GM18868 (cell line): ENCODE results near the gene WDCP.
"Not testable (repeated sequence)": the region's sequence is repeated elsewhere in the genome, so short reads cannot be mapped to it uniquely, and the experiment has no call there.

Experiments
- ATAC-seq: cut with Tn5 transposase; IDR thresholded peaks from one replicate; pipeline ENCODE4 v1.9.1; 2021; ENCODE audit warnings: mild to moderate bottlenecking, moderate library complexity; ENCODE audit not compliant: unreplicated experiment

The WDCP gene

GRCh38 chr2:24046930-24047702, at the start of gene WDCP:
WDCP (minus strand) TSS chr2:24047391; CDS start chr2:24039494, 7,897 bp downstream.
- ATAC-seq, result peak; percentile 99

DNA sequence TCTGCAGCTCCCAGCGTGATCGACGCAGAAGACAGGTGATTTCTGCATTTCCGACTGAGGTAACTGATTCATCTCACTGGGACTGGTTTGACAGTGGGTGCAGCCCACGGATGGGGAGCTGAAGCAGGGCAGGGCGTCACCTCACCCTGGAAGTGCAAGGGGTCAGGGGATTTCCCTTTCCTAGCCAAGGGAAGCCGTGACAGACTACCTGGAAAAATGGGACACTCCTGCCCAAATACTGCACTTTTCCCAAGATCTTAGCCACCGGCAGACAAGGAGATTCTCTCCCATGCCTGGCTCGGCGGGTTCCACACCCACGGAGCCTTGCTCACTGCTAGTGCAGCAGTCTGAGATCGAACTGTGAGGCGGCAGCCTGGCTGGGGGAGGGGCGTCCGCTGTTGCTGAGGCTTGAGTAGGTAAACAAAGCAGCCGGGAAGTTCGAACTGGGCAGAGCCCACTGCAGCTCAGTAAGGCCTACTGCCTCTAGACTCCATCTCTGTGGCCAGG, 48.0 kb upstream of the WDCP start:
- not testable (repeated sequence) for ATAC-seq

DNA sequence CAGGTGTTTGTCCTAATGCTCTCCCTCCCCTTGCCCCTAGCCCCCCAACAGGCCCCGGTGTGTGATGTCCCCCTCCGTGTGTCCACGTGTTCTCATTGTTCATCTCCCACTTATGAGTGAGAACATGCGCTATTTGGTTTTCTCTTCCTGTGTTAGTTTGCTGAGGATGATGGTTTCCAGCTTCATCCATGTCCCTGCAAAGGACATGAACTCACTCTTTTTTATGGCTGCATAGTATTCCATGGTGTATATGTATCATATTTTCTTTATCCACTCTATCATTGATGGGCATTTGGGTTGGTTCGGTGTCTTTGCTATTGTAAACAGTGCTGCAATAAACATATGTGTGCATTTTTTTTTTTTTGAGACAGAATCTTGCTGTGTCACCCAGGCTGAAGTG, 46.1 kb upstream of the WDCP start:
- not testable (repeated sequence) for ATAC-seq

GRCh38 chr2:24088821-24089359, 41.7 kb upstream of the WDCP start:
- ATAC-seq, result no peak

- no peak for ATAC-seq
Measured at GRCh38 chr2:24087032-24087431, 39.8 kb upstream of the WDCP start.

DNA sequence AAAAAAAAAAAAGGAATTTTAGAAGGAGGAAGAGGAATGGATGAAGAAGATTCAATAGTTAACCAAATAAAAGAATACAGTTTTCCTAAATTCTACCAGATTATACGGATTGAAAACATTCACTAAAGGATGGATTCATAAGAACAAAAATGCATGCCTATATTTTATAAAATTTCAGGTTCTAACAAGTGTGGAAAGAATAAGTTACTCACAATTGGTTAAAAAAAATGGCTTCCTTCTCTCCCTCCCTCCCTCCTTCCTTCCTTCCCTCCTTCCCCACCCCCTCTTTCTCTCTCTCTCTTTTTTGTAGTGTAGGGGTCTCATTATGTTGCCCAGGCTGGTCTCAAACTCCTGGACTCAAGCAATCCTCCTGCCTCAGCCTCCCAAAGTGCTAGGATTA, 39.0 kb upstream of the WDCP start:
- no peak for ATAC-seq

DNA sequence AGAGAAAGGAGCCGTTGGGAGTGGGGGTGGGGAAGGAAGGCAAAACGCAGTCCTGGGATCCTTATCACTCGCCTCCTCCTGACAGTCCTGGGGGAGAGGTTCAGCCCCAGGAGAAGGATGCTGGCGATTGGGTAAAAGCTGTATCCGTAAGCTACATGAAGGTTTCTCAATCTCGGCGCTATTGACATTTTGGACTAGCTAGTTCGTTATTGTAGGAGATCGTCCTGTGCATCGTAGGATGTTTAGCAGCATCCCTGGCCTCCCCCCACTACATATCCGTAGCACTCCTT, 38.0 kb upstream of the WDCP start:
- ATAC-seq, result no peak

- ATAC-seq, result peak; percentile 72
Measured at GRCh38 chr2:24084386-24085199, 37.4 kb upstream of the WDCP start, which contains the start of gene TP53I3. TP53I3 (minus strand) TSS chr2:24084834; CDS start chr2:24084326, 508 bp downstream.

GRCh38 chr2:24083567-24084385, 36.6 kb upstream of the WDCP start:
- peak; percentile 81 for ATAC-seq

DNA sequence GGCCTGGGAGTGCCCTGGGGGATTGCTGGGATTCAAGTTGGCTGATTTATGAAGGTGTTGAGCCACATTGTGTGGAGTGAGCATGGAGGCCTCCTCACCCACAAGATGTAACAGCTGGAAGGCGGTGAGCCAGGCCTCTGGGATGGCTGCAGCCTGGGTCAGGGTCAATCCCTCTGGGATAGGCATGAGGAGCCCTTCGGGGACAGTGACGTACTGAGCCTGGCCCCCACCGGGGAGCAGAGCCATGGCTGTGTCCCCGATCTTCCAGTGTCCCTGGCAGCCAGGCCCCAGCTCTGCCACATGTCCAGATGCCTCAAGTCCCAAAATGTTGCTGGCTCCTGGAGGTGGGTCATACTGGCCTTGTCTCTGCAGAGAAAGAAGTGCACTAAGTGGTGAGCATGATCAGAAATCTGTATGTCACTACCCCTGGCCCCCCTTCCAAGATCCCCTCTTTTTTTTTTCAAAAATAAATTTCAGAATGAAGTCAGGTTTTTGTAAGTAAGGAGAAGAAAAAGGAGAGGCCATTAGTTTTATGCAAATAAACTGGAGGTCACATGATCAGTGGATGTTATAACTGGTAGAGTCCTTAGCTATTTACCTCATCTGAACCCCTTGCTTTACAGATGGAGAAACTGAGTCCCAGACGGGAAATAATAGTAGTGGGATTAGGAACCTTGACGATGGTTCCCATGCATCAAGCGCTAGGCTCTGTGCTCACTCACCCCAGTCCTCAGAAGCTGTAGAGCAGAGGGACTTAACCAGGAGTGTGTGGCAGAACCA, 35.8 kb upstream of the WDCP start:
- ATAC-seq, result no peak

- ATAC-seq, result no peak
Measured at GRCh38 chr2:24080701-24081100, 33.5 kb upstream of the WDCP start.

GRCh38 chr2:24077879-24078278, 30.7 kb upstream of the WDCP start:
- no peak for ATAC-seq

DNA sequence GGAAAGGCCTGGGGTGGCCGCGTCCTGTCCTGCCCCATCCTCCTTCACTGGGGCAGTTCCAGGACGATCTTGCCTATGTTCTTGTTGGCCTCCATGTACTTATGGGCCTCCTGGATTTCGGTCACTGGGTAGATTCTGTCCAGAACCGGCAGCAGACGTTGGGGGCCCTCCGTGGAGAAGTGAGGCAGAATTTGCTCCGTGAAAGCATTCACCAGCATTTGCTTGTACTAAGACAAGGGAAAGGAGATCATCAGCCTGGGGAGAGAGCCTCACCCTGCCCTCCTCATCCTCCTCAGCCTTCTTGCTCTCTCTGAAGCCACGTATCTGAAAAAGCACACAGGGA, 30.3 kb upstream of the WDCP start:
- ATAC-seq, result no peak

- ATAC-seq, result peak; percentile 0
Measured at GRCh38 chr2:24076849-24077534, 29.8 kb upstream of the WDCP start.

DNA sequence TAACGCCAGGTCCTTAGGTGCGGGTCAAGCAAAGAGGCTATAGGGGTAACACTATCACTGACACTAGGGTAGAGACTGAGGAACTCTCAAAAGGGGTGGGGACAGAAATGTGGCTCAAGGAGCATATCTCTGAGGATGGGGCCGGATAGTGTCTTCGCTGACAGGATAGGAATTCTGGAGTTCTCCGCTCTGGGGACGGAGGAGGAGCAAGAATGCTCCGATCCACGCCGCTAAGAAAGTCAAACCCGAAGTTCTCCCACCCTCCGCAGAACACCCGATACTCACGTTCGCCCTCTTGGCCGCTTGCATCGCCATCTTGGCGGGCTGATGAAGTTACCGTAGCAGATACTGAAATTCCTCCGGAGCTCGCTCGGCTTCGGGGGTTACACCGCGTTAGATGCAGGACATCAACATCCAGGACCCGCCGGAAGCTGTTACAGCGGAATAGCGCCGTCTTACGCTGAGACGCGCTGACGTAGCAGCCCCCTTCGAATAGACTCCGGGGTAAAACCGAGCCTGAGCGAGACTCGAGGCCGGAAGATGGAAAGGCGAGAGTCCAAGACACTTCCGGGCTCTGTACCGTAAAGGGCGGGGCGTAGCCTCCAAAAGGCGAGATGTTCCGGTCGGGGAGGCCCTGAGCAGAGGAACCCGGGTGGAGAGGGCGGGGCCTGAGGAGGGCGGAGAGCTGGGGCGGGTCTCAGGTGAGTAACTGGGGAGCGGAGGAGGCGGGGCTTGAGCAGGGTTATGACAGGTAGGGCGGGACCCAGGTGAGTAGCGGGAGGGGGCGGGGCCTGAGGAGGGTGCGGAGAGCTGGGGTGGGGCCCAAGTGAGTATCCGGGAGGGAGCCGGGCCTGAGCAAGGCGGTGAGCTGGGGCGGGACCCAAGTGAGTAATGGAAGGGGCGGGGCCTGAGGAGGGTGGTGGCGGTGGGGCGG, 29.0 kb upstream of the WDCP start, which contains the start of gene SF3B6:
Gene SF3B6 (minus strand): TSS at position 412 of the 934 bp plus-strand sequence. CDS start 97 bp downstream, at position 315.
- peak; percentile 92 for ATAC-seq

GRCh38 chr2:24075259-24075658, 28.1 kb upstream of the WDCP start:
- no peak for ATAC-seq

DNA sequence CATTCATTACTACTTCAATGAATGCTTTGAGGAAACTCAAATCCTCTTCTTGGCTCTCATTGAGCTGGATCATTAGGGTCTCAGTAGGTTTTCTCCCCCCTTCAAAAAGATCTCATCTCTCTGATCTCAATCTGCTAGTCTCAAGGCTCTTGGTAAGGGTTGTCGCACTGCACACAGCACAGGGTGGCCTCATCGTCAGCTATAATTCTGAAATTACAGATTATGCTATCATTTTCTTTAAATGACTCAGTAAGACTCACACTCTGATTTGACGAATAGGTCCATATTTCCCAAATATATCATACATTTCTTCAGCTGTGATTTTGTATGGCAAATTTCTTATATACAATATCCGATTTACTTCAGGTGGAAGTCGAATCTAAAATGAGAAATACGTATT, 26.6 kb upstream of the WDCP start:
- ATAC-seq, result no peak

DNA sequence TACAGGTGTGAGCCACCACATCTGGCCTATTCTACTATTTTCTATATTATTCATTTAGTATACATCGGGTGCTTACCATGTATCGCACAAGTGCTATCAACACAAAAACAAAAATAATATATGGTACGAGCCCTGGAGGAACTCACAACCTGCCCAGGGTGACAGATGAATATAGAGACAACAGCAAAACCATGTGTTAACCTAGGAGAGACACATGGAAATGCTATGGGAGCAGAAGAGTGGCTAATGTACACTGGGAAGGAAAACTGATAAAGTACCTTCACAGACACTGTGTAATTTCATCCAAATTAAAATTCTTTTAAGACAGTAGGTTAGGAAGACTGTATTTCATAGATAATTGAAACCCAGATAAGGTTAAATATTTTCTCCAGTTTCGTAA, 25.1 kb upstream of the WDCP start:
- ATAC-seq, result no peak
